Measurements from ENCODE around the gene NXF1. TPM values are rescaled to one million over a fixed set of nuclear protein-coding genes. Genes with fewer than 3 reads are reported as not detected.

NXF1 gene
- total and polyA plus RNA-seq, 2 of the 13 experiments (the other 11 are each of a cell fraction or from before 2014, with no cell fraction given): 30.4 to 30.9 TPM

- TF ChIP-seq E2F2 (CRISPR knock-in tag; IDR thresholded peaks at IDR 0.05; ENCODE audit: borderline replicate concordance) (0 out of 2 replicates have a peak, but pooled peaks have one; percentile 39), ZGPAT (CRISPR knock-in tag; IDR thresholded peaks at IDR 0.05) (peak; percentile 94), ZNF660 (CRISPR knock-in tag; IDR thresholded peaks at IDR 0.05; ENCODE audit: borderline replicate concordance, low read depth) (no peak), HNF4A (CRISPR knock-in tag; IDR thresholded peaks at IDR 0.05) (no peak), GABPA (IDR thresholded peaks at IDR 0.05; ENCODE audit: low read depth, low read length) (no peak; the same call in 1 of the 2 replicates), GABPA (CRISPR knock-in tag; IDR thresholded peaks at IDR 0.05; ENCODE audit: low read depth) (0 out of 2 replicates have a peak, but pooled peaks have one; percentile 16), ZNF264 (CRISPR knock-in tag; IDR thresholded peaks at IDR 0.05) (peak; percentile 77; the same call in 1 of the 2 replicates), KAT7 (CRISPR knock-in tag; IDR thresholded peaks at IDR 0.05; ENCODE audit: borderline replicate concordance) (peak; percentile 66; the same call in 1 of the 2 replicates), ZMAT3 (CRISPR knock-in tag; conservative IDR thresholded peaks at IDR 0.05) (peak; percentile 90), RAD51 (IDR thresholded peaks at IDR 0.05; ENCODE audit: borderline replicate concordance) (no peak), CHD2 (IDR thresholded peaks at IDR 0.05; ENCODE audit: low read depth, low read length) (peak; percentile 58; the same call in 1 of the 2 replicates), ZNF326 (CRISPR knock-in tag; IDR thresholded peaks at IDR 0.05; ENCODE audit: borderline replicate concordance) (peak; percentile 98), GRHL1 (CRISPR knock-in tag; conservative IDR thresholded peaks at IDR 0.05) (no peak), CHD4 (IDR thresholded peaks at IDR 0.05; ENCODE audit: borderline replicate concordance, low read length) (no peak), AHR (CRISPR knock-in tag; IDR thresholded peaks at IDR 0.05) (peak; percentile 95)
- TF ChIP-seq, protein P1, sequence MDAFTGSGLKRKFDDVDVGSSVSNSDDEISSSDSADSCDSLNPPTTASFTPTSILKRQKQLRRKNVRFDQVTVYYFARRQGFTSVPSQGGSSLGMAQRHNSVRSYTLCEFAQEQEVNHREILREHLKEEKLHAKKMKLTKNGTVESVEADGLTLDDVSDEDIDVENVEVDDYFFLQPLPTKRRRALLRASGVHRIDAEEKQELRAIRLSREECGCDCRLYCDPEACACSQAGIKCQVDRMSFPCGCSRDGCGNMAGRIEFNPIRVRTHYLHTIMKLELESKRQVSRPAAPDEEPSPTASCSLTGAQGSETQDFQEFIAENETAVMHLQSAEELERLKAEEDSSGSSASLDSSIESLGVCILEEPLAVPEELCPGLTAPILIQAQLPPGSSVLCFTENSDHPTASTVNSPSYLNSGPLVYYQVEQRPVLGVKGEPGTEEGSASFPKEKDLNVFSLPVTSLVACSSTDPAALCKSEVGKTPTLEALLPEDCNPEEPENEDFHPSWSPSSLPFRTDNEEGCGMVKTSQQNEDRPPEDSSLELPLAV (CRISPR knock-in tag; conservative IDR thresholded peaks at IDR 0.05; ENCODE audit: low read depth): no peak
- TF ChIP-seq, protein P2, sequence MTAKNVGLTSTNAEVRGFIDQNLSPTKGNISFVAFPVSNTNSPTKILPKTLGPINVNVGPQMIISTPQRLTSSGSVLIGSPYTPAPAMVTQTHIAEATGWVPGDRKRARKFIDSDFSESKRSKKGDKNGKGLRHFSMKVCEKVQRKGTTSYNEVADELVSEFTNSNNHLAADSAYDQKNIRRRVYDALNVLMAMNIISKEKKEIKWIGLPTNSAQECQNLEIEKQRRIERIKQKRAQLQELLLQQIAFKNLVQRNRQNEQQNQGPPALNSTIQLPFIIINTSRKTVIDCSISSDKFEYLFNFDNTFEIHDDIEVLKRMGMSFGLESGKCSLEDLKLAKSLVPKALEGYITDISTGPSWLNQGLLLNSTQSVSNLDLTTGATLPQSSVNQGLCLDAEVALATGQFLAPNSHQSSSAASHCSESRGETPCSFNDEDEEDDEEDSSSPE (CRISPR knock-in tag; IDR thresholded peaks at IDR 0.05): peak; percentile 81
- TF ChIP-seq, protein P3, sequence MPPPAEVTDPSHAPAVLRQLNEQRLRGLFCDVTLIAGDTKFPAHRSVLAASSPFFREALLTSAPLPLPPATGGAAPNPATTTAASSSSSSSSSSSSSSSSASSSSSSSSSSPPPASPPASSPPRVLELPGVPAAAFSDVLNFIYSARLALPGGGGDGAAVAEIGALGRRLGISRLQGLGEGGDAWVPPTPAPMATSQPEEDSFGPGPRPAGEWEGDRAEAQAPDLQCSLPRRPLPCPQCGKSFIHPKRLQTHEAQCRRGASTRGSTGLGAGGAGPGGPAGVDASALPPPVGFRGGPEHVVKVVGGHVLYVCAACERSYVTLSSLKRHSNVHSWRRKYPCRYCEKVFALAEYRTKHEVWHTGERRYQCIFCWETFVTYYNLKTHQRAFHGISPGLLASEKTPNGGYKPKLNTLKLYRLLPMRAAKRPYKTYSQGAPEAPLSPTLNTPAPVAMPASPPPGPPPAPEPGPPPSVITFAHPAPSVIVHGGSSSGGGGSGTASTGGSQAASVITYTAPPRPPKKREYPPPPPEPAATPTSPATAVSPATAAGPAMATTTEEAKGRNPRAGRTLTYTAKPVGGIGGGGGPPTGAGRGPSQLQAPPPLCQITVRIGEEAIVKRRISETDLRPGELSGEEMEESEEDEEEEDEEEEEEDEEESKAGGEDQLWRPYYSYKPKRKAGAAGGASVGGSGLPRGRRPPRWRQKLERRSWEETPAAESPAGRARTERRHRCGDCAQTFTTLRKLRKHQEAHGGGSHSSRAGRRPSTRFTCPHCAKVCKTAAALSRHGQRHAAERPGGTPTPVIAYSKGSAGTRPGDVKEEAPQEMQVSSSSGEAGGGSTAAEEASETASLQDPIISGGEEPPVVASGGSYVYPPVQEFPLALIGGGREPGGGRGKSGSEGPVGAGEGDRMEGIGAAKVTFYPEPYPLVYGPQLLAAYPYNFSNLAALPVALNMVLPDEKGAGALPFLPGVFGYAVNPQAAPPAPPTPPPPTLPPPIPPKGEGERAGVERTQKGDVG (CRISPR knock-in tag; IDR thresholded peaks at IDR 0.05; ENCODE audit: borderline replicate concordance): peak; percentile 88; the same call in 1 of the 2 replicates
These were observed at the start of gene NXF1 (continued) for GRCh38 chr11:62805076-62805892.
